Esophagus muscularis mucosa (tissue), 4 donors: Measurements from ENCODE around the gene MIER3. TPM values are rescaled to one million over a fixed set of nuclear protein-coding genes. Genes with fewer than 3 reads are reported as not detected.

Experiments used
- DNase-seq: peaks from one replicate; pipeline ENCODE4 v3.0.0-alpha.2; 2017; ENCODE audit errors: extremely low spot score
- H3K27ac ChIP-seq, 4 donors: fragments of 200-600 bp; sonication (generic); replicated peaks in 1 of 4; 1 replicate in 3 of 4; 2 replicates in 1 of 4; pipeline ENCODE4 v1.5.1; 2016 to 2019; ENCODE audit warnings: mild to moderate bottlenecking in 1 of 4
- H3K27me3 ChIP-seq, 4 donors: fragments of 200-600 bp; sonication (generic); one replicate each; pipeline versions ENCODE4 v1.5.1 to v1.6.0; 2016 to 2019
- H3K36me3 ChIP-seq, 4 donors: fragments of 200-600 bp; sonication (generic); one replicate each; pipeline ENCODE4 v1.5.1; 2016 to 2019
- H3K4me1 ChIP-seq, 4 donors: fragments of 200-600 bp; sonication (generic); one replicate each; pipeline ENCODE4 v1.5.1; 2016 to 2019
- H3K4me3 ChIP-seq, 4 donors: fragments of 200-600 bp; sonication (generic); 1 replicate in 2 of 4; 2 replicates in 2 of 4; pipeline ENCODE4 v1.5.1; 2016 to 2019; ENCODE audit warnings: mild to moderate bottlenecking in 4 of 4, moderate library complexity in 1 of 4
- H3K9me3 ChIP-seq, 4 donors: fragments of 200-600 bp; sonication (generic); 1 replicate in 3 of 4; 2 replicates in 1 of 4; pipeline ENCODE4 v1.5.1; 2016 to 2019
- EP300 ChIP-seq: sonication (generic); formaldehyde crosslinking; IDR thresholded peaks from one replicate; pipeline ENCODE4 v1.6.1; 2017; ENCODE audit warnings: antibody characterized with exemption
- POLR2A ChIP-seq: fragments of 450-650 bp; IDR thresholded peaks from one replicate; pipeline ENCODE4 v1.6.1; 2017; ENCODE audit warnings: antibody characterized with exemption, moderate library complexity, mild to moderate bottlenecking, low read depth
- POLR2AphosphoS5 ChIP-seq, 2 donors: sonication (generic); formaldehyde crosslinking; IDR thresholded peaks; one replicate each; pipeline ENCODE4 v1.6.1; 2017; ENCODE audit warnings: antibody characterized with exemption in 2 of 2
- WGBS: methylation state at CpG from one replicate; pipeline ENCODE4 v1.1.5; 2018; 5-methylcytosine and 5-hydroxymethylcytosine counted together
- intact Hi-C: fragments of 100-400 bp; cut with DNase I; formaldehyde crosslinking; loops from one replicate; pipeline ENCODE4 v1.15.1; 2023
- total RNA-seq, 4 donors: library from RNA; depleted of rRNA; stranded (reverse); fragments of >200 nt; gene quantifications; one replicate each; pipeline versions ENCODE4 v1.1.0 to v1.2.1, GENCODE V29; 2016
- TF ChIP-seq, protein P1 (sequence below), 3 experiments: fragments of 200-600 bp in 2 of 3; fragments of 450-650 bp in 1 of 3; sonication (generic) in 2 of 3; IDR thresholded peaks; one replicate each; pipeline ENCODE4 v1.5.1; 2017 to 2019; ENCODE audit warnings: antibody characterized with exemption in 3 of 3, mild to moderate bottlenecking in 2 of 3, moderate library complexity in 1 of 3

The MIER3 gene
- total RNA-seq, 4 donors from 2014 or later, result 11.1 to 16.2 (median 13.0) TPM

DNA sequence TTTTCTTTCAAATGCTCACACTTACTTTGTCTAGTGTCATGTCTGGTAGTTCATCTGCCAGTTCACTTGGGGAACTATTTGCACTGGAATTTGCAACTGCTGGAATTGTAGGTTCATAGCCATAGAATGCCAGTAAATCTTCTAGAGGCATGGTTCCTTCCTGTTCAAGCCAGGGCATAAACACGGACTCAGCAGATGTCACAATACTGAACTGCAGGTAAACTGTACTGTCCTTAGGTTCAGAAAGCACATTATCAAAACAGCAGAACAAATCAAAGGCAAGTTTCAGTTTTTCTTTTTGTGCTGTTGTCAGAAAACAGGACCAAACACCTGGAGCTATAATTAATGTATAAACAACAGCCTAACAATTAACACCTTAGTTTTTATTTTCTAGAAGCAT, 13.1 kb downstream of the MIER3 start:
- H3K9me3 ChIP-seq, result no peaks in the 10 kb centered on the region
- WGBS, result 46% methylated on average over 1 of the region's 1 CpG
- H3K27ac ChIP-seq, result no peak overlapping the region
- peaks cover 61 to 99% (median 86%) of the 10 kb centered on the region in 4 donors for H3K36me3 ChIP-seq
- H3K4me3 ChIP-seq, result no peak overlapping the region
- no peak for DNase-seq
- H3K4me1 ChIP-seq, result no peaks in the 10 kb centered on the region
- TF ChIP-seq EP300 (no peak), POLR2A (no peak), POLR2AphosphoS5 (IDR thresholded peaks at IDR 0.05) (no peak)
- TF ChIP-seq, protein P1, sequence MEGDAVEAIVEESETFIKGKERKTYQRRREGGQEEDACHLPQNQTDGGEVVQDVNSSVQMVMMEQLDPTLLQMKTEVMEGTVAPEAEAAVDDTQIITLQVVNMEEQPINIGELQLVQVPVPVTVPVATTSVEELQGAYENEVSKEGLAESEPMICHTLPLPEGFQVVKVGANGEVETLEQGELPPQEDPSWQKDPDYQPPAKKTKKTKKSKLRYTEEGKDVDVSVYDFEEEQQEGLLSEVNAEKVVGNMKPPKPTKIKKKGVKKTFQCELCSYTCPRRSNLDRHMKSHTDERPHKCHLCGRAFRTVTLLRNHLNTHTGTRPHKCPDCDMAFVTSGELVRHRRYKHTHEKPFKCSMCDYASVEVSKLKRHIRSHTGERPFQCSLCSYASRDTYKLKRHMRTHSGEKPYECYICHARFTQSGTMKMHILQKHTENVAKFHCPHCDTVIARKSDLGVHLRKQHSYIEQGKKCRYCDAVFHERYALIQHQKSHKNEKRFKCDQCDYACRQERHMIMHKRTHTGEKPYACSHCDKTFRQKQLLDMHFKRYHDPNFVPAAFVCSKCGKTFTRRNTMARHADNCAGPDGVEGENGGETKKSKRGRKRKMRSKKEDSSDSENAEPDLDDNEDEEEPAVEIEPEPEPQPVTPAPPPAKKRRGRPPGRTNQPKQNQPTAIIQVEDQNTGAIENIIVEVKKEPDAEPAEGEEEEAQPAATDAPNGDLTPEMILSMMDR (IDR thresholded peaks at IDR 0.05), result no peak
- H3K27me3 ChIP-seq, result no peaks in the 10 kb centered on the region
- intact Hi-C loops, result no loop called here

DNA sequence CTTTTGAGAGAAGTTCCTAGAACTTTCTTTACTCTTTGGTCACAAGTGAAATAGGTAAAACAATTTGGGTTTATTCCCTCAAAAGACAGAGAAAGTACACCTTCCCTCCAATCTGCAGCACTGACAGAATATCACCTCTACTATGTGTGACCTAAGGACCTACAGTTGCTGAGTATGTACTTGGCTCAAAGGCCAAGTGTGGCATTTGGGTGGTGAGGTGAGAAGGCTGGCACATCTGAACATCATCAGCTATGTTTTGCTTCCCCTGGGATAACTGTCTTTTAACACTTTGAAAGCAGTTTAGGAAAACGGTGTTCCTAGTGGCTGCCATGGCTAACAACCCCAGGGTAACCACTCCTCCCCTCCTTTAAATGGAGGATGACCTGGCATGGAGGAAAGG, 17.6 kb downstream of the MIER3 start:
- Histone ChIP-seq H3K36me3 (peaks cover 63 to 97% (median 90%) of the 10 kb centered on the region in 4 donors), H3K4me3 (no peak overlapping the region), H3K27ac (no peak overlapping the region), H3K4me1 (no peaks in the 10 kb centered on the region), H3K9me3 (no peaks in the 10 kb centered on the region), H3K27me3 (no peaks in the 10 kb centered on the region)
- no peak for DNase-seq
- intact Hi-C loops, result no loop called here
- 93% methylated on average over 1 of the region's 1 CpG for WGBS
- no peak for TF ChIP-seq POLR2AphosphoS5 (IDR thresholded peaks at IDR 0.05)
- TF ChIP-seq POLR2A, result no peak
- TF ChIP-seq, protein P1 (IDR thresholded peaks at IDR 0.05), result no peak
- TF ChIP-seq EP300, result no peak

DNA sequence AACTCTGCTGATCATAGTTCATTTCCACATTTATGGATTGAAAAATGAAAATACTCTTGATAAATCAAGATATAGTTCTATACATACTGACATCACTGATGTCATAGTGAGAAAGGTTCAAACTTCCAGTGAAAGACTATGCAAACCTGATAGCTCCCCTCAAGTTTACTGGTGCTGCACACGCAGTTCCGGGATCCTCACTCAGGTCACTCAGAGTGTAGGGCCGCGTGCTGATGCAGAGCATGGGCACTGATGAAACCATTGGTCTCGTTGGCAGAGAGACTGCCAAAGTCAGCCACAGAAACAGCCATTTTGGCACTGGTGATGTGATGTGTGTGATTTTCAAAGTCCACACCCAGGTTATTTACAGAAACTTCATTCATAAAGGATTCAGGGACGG, 29.0 kb downstream of the MIER3 start:
- H3K4me1 ChIP-seq, result no peaks in the 10 kb centered on the region
- no peak for TF ChIP-seq EP300
- TF ChIP-seq, protein P1 (IDR thresholded peaks at IDR 0.05), result no peak
- TF ChIP-seq POLR2A, result no peak
- no peak for TF ChIP-seq POLR2AphosphoS5 (IDR thresholded peaks at IDR 0.05)
- no peaks in the 10 kb centered on the region for H3K9me3 ChIP-seq
- intact Hi-C loops, result no loop called here
- H3K4me3 ChIP-seq, result no peak overlapping the region
- WGBS, result 93% methylated on average over 5 of the region's 6 CpGs
- DNase-seq, result no peak
- no peak overlapping the region for H3K27ac ChIP-seq
- no peaks in the 10 kb centered on the region for H3K27me3 ChIP-seq
- H3K36me3 ChIP-seq, result peaks cover 18 to 62% (median 46%) of the 10 kb centered on the region in 4 donors

DNA sequence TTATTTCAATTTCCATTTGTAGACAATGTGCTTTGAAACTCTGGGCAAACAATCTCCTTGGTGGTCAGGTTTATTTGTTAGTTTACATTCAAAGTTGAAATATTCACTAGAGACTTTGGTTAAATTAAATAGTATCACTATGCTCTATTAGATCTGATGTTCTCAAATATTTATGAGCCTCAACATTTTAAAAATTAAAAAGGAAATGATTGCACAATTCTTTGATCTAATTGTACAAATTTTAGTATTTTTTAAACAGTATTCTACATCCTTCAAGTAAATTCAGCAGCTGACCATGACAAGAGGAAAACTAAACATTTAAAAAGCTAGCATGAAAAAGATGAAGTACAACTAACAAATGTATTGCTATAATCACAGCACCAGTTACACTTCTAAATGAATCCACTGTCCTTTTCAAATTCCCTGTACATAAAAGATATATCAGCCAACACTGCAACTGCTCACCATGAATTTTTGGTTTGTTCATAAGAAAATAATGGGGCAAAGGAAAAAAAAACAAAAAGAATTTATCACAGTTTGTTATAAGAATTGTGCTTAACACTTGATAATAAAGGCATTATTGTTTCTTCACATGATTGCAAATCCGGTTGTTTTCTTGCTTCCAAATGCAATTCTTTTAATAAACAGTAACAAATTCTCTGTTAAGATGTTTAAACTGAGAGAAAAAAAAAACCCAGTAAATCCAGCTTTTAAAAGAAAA, 31.8 kb downstream of the MIER3 start:
- H3K27me3 ChIP-seq, result no peaks in the 10 kb centered on the region
- H3K27ac ChIP-seq, result no peak overlapping the region
- no peak for DNase-seq
- intact Hi-C loops, result no loop called here
- H3K9me3 ChIP-seq, result no peaks in the 10 kb centered on the region
- no peaks in the 10 kb centered on the region for H3K4me1 ChIP-seq
- peaks cover 14 to 37% (median 26%) of the 10 kb centered on the region in 4 donors for H3K36me3 ChIP-seq
- H3K4me3 ChIP-seq, result no peak overlapping the region
- WGBS, result 79% methylated on average over 1 of the region's 1 CpG
- no peak for TF ChIP-seq POLR2AphosphoS5 (IDR thresholded peaks at IDR 0.05)

DNA sequence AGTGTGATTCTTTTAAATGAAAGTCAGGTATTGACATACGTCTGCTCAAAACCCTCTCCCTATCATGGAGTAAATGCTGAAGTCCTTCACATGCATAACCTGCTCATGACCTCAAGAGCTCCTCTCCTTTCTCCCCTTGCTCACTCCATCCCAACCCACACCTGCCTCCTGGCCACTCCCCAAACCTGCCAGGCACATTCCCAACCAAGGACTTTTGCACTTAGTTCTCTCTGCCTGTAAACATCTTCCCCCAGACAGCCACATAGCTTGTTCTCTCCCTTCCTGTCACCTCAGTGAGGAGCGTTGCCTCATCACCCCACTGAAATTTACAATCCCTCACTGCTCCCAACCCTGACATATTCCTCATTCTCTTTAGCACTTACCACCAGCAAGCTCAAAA, 33.9 kb downstream of the MIER3 start:
- H3K27ac ChIP-seq, result no peak overlapping the region
- H3K27me3 ChIP-seq, result no peaks in the 10 kb centered on the region
- 74% methylated on average over 2 of the region's 2 CpGs for WGBS
- no peaks in the 10 kb centered on the region for H3K9me3 ChIP-seq
- peaks cover 9 to 18% (median 15%) of the 10 kb centered on the region in 4 donors for H3K36me3 ChIP-seq
- TF ChIP-seq, protein P1 (IDR thresholded peaks at IDR 0.05), result no peak
- TF ChIP-seq EP300, result no peak
- intact Hi-C loops, result no loop called here
- DNase-seq, result no peak
- H3K4me1 ChIP-seq, result no peaks in the 10 kb centered on the region
- H3K4me3 ChIP-seq, result no peak overlapping the region
